ENCODE results near the gene AHSP.
"Not testable (repeated sequence)": the region's sequence is repeated elsewhere in the genome, so short reads cannot be mapped to it uniquely, and the experiment has no call there.

The AHSP gene, protein sequence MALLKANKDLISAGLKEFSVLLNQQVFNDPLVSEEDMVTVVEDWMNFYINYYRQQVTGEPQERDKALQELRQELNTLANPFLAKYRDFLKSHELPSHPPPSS

DNA sequence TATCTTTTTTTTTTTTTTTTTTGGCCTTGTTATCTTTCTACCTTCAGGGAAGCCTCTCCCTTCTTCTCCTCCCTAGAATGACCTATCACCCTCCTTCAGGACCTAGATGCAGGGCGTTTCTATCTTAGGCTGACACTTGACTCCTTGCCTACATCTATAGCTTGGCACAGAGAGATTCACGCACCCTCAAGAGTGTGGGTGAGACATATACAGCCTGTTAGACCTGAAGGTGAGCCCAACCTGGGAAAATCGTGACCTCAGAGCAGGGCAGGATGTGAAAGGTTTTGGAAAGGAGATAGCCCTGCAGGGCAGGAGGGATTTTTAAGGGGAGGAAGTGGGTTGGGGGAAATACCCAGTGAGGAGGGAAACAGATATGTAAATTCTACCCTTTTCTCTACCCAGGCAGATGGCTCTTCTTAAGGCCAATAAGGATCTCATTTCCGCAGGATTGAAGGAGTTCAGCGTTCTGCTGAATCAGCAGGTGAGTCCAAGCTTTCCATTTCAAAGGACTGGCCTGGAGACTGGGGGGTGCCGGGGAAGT is at the start of gene AHSP:
Gene AHSP, plus strand, starts transcription at position 167 of the 541 bp plus-strand sequence. Its CDS starts 240 bp downstream, at position 407.
- peak; percentile 95 for DNase-seq (ENCODE audit: low spot score)

DNA sequence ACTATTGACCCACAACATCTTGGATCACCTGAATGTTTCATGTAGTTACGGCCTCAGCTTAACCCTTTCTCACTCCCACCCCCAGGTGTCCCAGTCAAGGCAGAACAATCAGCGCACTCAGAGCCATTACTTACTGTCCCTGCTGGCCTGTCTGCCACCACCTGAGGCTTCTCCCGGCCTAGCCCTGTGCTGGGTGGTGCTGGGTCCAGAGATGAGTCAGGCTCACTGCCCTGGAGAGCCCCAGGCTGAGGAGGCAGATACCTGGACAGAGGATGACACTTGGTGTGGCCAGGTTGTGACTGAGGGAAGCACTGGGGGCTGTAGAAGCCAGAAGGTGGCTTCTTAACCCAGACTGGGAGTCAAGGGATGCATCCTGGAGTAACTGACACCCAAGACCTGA is 48.7 kb upstream of the AHSP start:
- DNase-seq (ENCODE audit: low spot score) = no peak

DNA sequence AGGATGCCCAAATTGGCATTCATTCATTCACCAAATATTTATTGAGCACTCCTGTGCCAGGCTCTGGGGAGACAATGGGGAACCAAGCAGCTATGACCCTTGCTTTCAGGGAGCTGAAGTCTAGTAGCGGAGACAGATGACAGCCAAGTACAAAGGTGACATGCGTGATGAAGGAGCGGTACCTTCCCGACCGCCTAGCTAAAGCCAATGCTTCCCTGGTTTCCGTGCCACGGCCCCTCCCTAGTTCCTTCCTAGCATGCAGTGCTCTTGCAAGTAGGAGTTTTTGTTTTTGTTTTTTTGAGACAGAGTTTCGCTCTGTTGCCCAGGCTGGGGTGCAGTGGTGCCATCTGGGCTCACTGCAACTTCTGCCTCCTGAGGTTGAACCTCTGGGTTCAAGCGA is 47.9 kb upstream of the AHSP start:
- DNase-seq (ENCODE audit: low spot score) = no peak

DNA sequence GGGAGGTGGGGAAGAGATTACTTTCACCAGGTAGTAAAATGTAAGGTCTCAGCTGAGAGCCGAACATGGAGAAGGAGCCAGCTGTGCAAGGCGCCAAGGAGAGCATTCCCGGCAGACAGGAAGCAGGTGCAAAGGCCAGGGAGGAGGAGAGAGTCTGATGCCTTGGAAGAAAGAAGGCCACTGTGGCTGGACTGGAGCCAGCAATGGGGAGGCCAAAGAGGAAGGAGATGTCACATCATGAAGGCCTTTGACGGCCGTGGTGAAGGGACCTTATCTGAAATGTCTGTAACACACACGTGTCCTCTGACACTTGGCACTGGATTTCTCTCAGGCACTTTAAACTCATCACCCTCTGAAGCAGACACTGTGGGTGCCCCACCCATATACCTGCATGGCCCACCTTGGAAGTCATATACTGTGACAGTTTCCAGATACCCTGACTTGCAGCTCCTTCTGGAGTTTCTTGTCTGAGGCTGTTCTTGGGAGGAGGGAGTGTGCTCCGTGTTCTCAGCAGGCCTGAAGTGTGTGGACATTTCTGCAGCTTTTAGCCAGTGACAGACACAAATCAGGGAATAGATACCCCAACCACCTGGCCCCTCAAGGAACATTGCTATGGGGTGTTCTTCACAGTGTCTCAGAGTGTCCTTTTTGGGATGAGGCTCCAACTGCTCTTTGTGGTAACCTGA is 46.7 kb upstream of the AHSP start:
- DNase-seq (ENCODE audit: low spot score) = peak; percentile 34

DNA sequence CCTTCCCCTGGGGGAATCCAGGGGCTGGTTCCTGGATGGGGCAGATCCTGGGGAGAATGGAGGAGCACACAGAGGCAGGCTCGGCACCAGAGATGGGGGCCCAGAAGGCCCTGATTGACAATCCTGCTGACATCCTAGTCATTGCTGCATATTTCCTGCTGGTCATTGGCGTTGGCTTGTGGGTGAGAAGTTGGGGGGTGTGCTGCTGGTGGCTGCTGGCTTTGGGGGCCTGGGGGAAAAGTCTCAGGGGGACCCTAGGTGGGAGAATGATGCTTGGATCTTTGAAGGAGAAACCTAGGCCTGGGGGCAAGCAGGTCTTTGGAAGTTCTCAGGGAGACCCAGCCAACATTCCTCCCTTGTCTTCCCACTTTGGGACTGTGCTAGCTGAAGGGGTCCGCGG is 44.6 kb upstream of the AHSP start, which contains the start of gene SLC5A2:
Gene SLC5A2, plus strand, starts transcription at position 43 of the 400 bp plus-strand sequence. Its CDS starts 14 bp downstream, at position 57.
- DNase-seq (ENCODE audit: low spot score) = no peak

DNA sequence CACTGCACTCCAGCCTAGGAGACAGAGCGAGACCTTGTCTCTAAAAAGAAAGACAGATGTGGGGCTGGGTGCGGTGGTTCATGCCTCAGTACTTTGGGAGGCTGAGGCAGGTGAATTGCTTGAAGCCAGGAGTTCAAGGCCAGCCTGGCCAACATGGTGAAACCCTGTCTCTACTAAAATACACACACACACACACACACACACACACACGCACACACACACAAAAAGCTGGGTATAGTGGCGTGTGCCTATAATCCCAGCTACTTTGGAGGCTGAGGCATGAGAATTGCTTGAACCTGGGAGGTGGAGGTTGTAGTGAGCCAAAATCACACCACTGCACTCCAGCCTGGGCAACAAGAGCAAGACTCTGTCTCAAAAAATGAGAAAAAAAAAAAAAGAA is 43.7 kb upstream of the AHSP start:
- DNase-seq (ENCODE audit: low spot score) = not testable (repeated sequence)

DNA sequence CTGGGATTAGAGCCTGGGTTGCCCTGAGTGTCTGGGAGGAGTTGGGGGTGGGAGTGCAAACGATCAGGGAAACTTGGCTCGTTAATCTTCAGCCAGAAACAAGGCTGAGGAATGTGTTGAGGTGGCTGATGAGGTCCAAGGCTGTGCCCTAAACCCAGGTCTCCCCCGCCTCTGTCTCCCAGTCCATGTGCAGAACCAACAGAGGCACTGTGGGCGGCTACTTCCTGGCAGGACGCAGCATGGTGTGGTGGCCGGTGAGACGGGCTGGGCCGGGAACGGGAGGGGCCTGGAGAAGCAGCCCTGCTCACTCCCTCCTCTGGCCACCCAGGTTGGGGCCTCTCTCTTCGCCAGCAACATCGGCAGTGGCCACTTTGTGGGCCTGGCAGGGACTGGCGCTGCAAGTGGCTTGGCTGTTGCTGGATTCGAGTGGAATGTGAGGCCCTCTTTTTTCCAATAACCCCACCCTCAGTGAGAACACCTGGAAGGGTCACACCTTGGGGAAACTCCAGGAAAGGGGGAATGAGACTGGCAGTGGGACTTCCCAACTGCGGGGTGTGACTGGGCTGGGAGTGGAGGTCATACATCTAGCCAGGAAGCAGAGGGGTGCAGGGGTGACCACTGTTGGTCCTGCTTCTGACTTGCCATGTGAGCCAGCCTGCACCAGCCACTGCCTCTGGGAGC is 43.1 kb upstream of the AHSP start:
- DNase-seq (ENCODE audit: low spot score) = no peak

DNA sequence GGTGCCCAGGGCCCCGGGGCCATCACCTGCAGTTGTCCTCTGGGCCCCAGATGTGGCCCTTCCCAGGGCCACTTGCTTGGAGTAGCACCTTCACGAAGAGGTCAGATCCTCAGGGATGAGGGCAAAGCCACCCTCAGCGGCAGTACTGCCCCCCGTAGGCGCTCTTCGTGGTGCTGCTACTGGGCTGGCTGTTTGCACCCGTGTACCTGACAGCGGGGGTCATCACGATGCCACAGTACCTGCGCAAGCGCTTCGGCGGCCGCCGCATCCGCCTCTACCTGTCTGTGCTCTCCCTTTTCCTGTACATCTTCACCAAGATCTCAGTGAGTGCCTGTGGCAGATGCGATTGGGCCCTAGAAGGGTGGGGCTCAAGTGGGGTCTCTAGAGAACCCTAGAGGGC is 42.1 kb upstream of the AHSP start:
- DNase-seq (ENCODE audit: low spot score) = no peak

DNA sequence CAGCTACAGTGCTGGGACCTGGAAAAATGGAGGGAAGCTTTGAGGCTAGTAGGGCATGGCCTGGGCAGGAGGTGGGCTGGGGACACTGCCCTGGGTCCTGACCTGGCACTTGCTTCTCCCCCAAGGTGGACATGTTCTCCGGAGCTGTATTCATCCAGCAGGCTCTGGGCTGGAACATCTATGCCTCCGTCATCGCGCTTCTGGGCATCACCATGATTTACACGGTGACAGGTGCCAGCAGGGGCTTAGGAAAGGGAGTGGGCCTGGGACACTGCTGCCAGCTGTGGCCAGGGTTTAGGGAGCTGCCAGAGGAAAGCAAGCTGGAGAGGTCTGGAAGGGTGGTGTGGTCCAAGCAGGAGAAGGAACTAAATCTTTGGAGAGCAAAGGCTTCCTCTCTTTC is 41.7 kb upstream of the AHSP start:
- no peak for DNase-seq (ENCODE audit: low spot score)

DNA sequence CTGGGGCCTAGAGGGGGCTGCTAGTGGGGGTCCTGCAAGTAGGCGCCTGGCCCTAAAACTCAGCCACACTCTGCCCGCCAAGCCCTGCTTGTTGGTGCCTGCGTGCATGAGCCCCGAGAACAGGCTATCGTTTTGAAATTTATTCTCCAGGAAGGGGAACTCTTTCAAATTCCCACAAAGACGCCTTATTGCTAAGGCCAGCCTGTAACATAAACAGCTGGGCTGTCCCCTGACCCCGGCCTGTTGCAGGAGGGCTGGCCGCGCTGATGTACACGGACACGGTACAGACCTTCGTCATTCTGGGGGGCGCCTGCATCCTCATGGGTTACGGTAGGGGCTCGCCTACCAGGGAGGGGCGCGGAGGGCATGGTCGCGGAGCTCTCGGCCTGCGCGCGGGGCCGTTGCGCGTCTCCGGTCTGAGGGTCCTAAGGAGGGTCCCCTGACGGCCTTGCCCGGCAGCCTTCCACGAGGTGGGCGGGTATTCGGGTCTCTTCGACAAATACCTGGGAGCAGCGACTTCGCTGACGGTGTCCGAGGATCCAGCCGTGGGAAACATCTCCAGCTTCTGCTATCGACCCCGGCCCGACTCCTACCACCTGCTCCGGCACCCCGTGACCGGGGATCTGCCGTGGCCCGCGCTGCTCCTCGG is 40.5 kb upstream of the AHSP start:
- DNase-seq (ENCODE audit: low spot score) = no peak

DNA sequence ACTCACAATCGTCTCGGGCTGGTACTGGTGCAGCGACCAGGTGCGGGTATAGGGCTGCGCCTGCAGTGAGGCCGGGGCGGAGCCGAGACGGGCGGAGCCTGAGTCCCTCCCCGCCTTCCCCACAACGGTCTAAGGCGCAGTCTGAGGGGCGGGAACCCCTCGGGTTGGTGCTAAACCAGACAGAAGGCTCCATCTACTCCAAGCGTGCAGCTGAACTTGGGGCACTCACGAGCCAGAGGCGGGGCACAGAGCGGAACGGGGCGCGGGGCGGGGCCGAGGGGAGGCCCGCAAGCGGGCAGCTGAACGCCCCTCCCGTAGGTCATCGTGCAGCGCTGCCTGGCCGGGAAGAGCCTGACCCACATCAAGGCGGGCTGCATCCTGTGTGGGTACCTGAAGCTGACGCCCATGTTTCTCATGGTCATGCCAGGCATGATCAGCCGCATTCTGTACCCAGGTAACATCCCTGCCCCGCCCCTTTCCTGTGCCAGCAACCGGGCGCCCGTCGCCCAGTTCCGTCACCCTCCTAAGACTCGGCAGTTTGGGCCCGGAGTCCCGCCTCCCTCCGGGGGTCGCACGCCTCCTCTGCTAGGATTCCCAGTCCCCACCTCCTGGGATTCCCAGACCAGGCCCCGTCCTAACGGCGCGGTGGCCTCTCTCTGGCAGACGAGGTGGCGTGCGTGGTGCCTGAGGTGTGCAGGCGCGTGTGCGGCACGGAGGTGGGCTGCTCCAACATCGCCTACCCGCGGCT is 39.8 kb upstream of the AHSP start:
- DNase-seq (ENCODE audit: low spot score) = peak; percentile 56

DNA sequence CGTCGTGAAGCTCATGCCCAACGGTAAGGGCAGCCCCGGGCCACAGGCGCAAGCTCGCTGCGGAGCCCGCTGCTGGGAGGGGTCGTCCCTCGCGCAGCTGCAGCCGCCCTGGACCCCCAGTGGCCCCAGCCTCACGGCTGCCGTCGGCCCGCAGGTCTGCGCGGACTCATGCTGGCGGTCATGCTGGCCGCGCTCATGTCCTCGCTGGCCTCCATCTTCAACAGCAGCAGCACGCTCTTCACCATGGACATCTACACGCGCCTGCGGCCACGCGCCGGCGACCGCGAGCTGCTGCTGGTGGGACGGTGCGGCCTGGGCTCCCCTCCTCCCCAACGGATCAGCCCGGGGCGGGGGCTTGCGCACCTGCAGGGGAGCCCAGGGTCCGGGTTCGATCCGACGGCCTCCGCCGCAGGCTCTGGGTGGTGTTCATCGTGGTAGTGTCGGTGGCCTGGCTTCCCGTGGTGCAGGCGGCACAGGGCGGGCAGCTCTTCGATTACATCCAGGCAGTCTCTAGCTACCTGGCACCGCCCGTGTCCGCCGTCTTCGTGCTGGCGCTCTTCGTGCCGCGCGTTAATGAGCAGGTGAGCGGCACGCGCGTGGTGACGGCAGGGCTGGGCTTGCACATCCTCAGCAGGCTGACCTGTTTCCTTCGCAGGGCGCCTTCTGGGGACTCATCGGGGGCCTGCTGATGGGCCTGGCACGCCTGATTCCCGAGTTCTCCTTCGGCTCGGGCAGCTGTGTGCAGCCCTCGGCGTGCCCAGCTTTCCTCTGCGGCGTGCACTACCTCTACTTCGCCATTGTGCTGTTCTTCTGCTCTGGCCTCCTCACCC is 39.0 kb upstream of the AHSP start:
- DNase-seq (ENCODE audit: low spot score) = no peak

DNA sequence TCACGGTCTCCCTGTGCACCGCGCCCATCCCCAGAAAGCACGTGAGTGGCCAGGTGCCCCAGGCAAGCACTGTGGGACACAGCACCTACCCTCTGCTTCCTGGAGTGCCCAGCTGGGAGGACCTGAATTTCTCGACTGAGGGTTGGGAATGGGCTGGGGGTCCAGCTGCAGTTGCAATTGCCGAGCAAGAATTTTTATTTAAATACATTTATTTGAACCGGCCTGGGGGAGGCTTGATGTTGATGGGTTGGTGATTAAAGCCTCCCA is 38.5 kb upstream of the AHSP start:
- no peak for DNase-seq (ENCODE audit: low spot score)

DNA sequence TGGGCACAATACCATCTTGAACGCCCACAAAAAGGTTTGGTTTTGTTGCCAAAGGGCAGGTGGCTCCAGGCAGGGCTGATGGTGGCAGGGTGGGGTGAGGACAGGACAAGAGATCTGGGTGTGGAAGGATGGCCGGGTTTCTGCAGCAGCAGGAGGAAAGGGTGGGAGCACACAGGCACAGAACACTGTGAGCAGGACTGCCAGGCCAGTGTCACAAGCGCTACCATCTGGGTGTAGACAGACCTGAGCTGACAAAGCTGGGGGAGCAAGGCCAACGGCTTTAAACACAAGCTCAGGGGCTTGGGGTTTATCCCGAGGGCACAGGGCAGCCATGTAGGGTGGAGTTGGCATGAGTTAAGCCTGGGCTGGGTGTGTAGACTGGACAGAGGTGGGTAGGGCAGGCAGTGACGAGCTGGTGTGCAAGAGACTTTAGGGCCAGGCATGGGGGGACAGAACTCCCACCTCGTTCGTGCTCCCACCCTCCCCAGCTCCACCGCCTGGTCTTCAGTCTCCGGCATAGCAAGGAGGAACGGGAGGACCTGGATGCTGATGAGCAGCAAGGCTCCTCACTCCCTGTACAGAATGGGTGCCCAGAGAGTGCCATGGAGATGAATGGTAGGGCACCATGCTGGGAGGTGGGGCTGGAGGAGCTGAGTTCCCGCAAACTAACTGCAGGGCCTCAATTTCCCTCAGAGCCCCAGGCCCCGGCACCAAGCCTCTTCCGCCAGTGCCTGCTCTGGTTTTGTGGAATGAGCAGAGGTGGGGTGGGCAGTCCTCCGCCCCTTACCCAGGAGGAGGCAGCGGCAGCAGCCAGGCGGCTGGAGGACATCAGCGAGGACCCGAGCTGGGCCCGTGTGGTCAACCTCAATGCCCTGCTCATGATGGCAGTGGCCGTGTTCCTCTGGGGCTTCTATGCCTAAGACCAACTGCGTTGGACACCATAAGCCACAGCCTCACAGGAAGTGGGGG is 37.8 kb upstream of the AHSP start:
- DNase-seq (ENCODE audit: low spot score) = no peak

DNA sequence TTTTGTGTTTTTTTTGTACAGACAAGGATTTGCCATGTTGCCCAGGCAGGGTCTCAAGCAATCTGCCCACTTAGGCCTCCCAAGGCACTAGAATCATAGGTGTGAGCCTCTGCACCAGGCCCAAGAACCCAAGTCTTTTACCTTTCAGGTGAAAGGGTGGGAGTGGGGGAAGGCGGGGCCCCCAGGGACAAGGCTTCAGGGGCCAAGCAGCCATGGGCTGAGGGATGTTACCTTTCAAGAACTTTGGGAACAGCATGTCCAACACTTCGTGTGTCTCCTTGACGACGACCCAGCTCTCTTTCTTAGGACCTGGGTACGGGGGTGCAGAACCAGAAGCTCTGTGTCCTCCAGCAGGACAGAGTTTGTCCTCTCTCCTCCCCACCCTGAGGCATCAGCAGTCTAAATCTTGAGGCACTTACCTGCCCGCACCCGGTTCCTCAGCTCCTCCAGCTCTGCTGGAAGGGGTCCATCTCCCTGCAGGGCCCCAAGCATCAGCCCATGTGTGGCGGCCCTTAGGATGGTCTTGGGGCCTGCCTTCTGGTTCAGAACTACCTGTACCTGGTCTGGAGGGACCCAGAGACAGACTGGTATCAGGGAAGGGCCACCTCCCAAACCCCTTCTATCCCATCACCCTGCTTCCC is 35.8 kb upstream of the AHSP start:
- no peak for DNase-seq (ENCODE audit: low spot score)

DNA sequence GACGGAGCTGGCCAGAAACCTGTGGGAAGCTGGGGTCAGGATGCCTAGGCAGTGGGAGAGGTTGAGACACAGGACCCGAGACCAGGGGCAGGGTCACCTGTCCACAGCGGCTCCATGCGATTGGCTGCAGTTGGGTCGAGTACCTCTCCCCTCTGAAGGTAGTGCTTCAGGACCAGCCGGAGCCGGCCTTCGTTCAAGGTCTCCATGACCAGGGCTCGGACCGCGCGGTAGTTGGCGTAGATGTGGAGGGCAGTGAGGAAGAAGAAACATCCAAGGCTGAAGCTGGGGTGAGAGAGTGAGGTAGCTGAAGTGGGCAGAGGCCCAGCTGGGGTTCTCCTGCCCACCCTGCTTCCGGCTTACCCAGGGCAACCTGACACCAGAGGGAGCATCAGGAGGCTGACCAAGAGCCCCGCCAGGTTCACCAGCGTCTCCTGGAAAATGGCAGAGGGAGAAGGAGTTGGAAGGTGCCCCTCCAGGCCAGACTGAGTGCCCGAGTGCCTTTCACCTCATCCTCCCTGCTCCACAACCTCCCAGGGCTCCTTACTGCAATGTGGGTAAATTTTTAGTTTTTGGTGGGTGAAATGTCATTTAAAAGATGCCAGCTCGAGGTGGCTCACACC is 34.1 kb upstream of the AHSP start:
- no peak for DNase-seq (ENCODE audit: low spot score)

DNA sequence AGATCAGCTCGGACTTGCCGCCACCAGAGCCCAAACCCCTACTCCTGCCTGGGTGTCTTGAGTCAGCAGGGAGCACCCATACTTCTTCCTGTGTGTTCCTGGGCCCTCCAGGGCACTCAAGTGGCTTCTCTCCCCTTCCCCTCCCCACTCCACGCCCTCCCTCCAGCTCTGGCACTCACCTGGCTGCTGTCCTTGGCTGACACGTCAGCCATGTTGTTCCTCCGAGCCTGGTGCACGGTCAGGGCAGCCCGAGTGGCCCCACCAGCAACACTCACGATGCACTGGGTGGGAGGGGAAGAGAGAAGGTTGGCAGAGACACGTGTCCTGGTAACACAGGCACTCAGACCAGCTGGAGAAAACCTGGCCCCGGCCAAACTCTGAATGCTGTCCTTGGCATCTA is 31.0 kb upstream of the AHSP start:
- DNase-seq (ENCODE audit: low spot score) = no peak

DNA sequence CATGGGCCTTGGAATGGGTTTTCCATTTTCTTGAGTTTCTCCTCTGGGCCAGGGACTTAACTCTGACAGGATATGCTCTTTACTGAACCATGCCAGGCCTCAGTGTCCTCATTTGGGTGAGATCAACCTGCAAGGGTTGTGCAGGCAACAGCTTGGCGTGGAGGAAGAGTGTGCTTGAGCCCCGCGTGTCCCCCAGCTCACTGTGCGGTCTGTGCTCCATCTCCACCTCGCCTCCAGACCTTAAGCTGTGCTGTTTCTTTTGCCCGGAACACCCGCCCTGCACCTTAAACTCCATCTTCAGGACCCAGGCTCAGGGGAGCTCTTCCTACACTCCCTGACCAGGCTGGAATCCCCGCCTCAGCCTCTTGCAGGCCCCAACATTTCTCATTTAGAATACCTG is 29.2 kb upstream of the AHSP start:
- no peak for DNase-seq (ENCODE audit: low spot score)

DNA sequence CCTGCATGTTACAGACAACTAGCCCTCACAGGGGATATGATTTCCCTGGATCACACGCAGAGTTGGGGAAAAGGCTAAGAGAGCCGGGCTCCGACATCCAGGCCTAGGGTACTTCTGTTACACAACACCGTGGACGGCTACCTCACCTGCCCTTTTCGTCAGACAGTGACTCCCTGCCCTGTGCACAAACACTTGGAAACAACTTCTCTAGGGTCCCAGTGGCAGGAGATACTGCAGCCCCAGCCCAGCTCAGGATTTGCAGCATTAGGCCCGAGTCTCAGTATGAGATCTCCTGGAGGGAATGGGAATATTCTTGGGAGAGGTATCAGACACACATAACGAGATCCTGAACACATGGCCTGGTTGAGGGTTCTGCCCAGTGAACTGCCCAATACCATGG is 27.8 kb upstream of the AHSP start:
- DNase-seq (ENCODE audit: low spot score) = no peak
